Right atrium auricular region (tissue), 2 donors: ENCODE measurements around the gene GALM. TPM values are rescaled to one million over a fixed set of nuclear protein-coding genes. Genes with fewer than 3 reads are reported as not detected.

Experiments used
- DNase-seq: peaks from one replicate; pipeline ENCODE4 v3.0.0-alpha.2; 2019; ENCODE audit warnings: low spot score
- H3K27ac ChIP-seq, 2 donors: fragments of 200-600 bp; sonication (generic); 1 replicate in 1 of 2; 2 replicates in 1 of 2; pipeline ENCODE4 v1.5.1; 2016 to 2019
- H3K27me3 ChIP-seq, 2 donors: fragments of 200-600 bp; sonication (generic); one replicate each; pipeline versions ENCODE4 v1.5.1 to v1.6.0; 2017 to 2019
- H3K36me3 ChIP-seq: fragments of 200-600 bp; sonication (generic); one replicate; pipeline ENCODE4 v1.5.1; 2016
- H3K4me1 ChIP-seq, 2 donors: fragments of 200-600 bp; sonication (generic); one replicate each; pipeline versions ENCODE4 v1.5.1 to v1.6.0; 2017 to 2019
- H3K4me3 ChIP-seq, 2 donors: fragments of 200-600 bp; sonication (generic); 1 replicate in 1 of 2; 2 replicates in 1 of 2; pipeline ENCODE4 v1.5.1; 2017 to 2019; ENCODE audit warnings: mild to moderate bottlenecking in 1 of 2, moderate library complexity in 1 of 2
- H3K9me3 ChIP-seq, 2 donors: fragments of 200-600 bp; sonication (generic); one replicate each; pipeline ENCODE4 v1.5.1; 2019
- CTCF ChIP-seq, 2 donors: fragments of 200-600 bp; sonication (generic); IDR thresholded peaks; one replicate each; pipeline ENCODE4 v1.5.1; 2019; ENCODE audit warnings: antibody characterized with exemption in 2 of 2
- total RNA-seq, 2 donors: library from RNA; depleted of rRNA; stranded (reverse); fragments of >200 nt; gene quantifications; one replicate each; pipeline ENCODE4 v1.1.0, GENCODE V29; 2016

GALM gene
- total RNA-seq, 2 donors from 2014 or later: 13.9 to 17.9 TPM

- Histone ChIP-seq H3K4me1 (no peaks in the 10 kb centered on the region), H3K27ac (no peak overlapping the region), H3K27me3 (no peaks in the 10 kb centered on the region), H3K4me3 (no peak overlapping the region), H3K36me3 (no peaks in the 10 kb centered on the region), H3K9me3 (no peaks in the 10 kb centered on the region)
- DNase-seq: no peak
- no peak for TF ChIP-seq CTCF (IDR thresholded peaks at IDR 0.05)
These were observed 7.3 kb upstream of the GALM start for GRCh38 chr2:38658613-38659012.

DNA sequence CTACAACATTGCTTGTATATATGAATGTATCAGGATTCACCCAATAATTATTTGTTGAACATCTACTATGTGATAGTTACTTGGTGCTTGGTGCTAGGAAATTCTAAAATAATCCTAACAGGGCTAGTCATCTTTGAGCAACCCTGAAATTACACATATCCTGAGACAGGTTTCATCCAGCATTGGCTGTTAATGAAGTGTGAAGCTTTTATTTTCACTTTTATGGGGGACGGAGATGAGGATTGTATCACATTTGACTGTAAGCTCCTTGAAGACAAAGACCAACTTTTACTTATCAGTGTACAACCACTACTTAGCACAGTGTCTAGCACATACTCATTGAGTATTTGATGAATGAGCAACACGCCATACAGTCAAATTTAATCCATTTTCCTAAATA is 6.8 kb upstream of the GALM start:
- Histone ChIP-seq H3K4me3 (no peak overlapping the region), H3K27ac (no peak overlapping the region), H3K27me3 (no peaks in the 10 kb centered on the region), H3K4me1 (no peaks in the 10 kb centered on the region), H3K36me3 (no peaks in the 10 kb centered on the region), H3K9me3 (no peaks in the 10 kb centered on the region)
- DNase-seq: no peak
- TF ChIP-seq CTCF (IDR thresholded peaks at IDR 0.05): no peak

DNA sequence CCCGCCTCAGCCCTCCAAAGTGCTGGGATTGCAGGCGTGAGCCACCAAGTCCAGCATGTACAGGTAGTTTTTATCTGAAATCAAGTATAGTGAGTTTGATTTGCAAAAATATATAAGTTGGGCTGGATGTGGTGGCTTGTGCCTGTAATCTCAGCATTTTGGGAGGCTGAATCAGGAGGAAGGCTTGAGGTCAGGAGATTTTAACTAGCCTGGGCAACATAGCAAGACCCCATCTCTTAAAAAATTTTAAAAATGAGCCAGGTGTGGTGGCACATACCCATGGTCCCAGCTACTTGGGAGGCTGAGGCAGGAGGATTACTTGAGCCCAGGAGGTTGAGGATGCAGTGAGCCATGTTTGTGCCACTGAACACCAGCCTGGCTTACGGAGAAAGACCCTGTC is 5.6 kb upstream of the GALM start:
- H3K27ac ChIP-seq: no peak overlapping the region
- no peaks in the 10 kb centered on the region for H3K4me1 ChIP-seq
- H3K36me3 ChIP-seq: no peaks in the 10 kb centered on the region
- TF ChIP-seq CTCF (IDR thresholded peaks at IDR 0.05): no peak
- H3K4me3 ChIP-seq: no peak overlapping the region
- no peak for DNase-seq
- no peaks in the 10 kb centered on the region for H3K27me3 ChIP-seq
- no peaks in the 10 kb centered on the region for H3K9me3 ChIP-seq

GRCh38 chr2:38661306-38661705 is 4.6 kb upstream of the GALM start:
- Histone ChIP-seq H3K4me1 (no peaks in the 10 kb centered on the region), H3K9me3 (no peaks in the 10 kb centered on the region), H3K4me3 (no peak overlapping the region), H3K36me3 (no peaks in the 10 kb centered on the region), H3K27ac (no peak overlapping the region), H3K27me3 (no peaks in the 10 kb centered on the region)
- TF ChIP-seq CTCF (IDR thresholded peaks at IDR 0.05): no peak
- no peak for DNase-seq

- H3K36me3 ChIP-seq: no peaks in the 10 kb centered on the region
- H3K27me3 ChIP-seq: no peaks in the 10 kb centered on the region
- no peaks in the 10 kb centered on the region for H3K9me3 ChIP-seq
- H3K27ac ChIP-seq: peak overlapping the region; percentile 63 to 86
- no peak for DNase-seq
- H3K4me3 ChIP-seq: peak overlapping the region; percentile 56 to 63
- no peak for TF ChIP-seq CTCF (IDR thresholded peaks at IDR 0.05)
- H3K4me1 ChIP-seq: peaks cover 0 to 20% of the 10 kb centered on the region in 2 donors
These were observed 619 bp downstream of the GALM start for GRCh38 chr2:38666556-38666910.

- no peak overlapping the region for H3K4me3 ChIP-seq
These were observed 2.2 kb downstream of the GALM start for GRCh38 chr2:38668092-38668491.

More at GRCh38 chr2:38668092-38668491, 2.2 kb downstream of the GALM start:
- TF ChIP-seq CTCF (IDR thresholded peaks at IDR 0.05): no peak
- Histone ChIP-seq H3K9me3 (no peaks in the 10 kb centered on the region), H3K27me3 (no peaks in the 10 kb centered on the region), H3K36me3 (no peaks in the 10 kb centered on the region), H3K27ac (no peak overlapping the region), H3K4me1 (peaks cover 0 to 20% of the 10 kb centered on the region in 2 donors)
- no peak for DNase-seq
